ENCODE data around the gene HIVEP3. TPM values are rescaled to one million over a fixed set of nuclear protein-coding genes. Genes with fewer than 3 reads are reported as not detected.

Gene HIVEP3
- total RNA-seq, 1 experiment from 2014 or later = 0.55 TPM

- no peak overlapping the region for H3K4me3 Mint-ChIP-seq
- CTCF ChIA-PET = interaction anchor here (1.5 to 1.6 kb wide), 2 partner anchors 11 to 52 kb away, joined by 4 to 5 read pairs; no protein-coding TSS in a partner anchor
- H3K27ac Mint-ChIP-seq = no peak overlapping the region
Measured at GRCh38 chr1:41568204-41568603, 350.5 kb downstream of the HIVEP3 start.

GRCh38 chr1:41566969-41567368 is 351.8 kb downstream of the HIVEP3 start:
- POLR2A ChIA-PET = no interaction called here
- Mint-ChIP-seq H3K9me3 (no peaks in the 10 kb centered on the region), H3K4me3 (no peak overlapping the region), H3K27me3 (ENCODE audit: low read depth) (peaks cover 3% of the 10 kb centered on the region), H3K4me1 (no peaks in the 10 kb centered on the region), H3K36me3 (no peaks in the 10 kb centered on the region), H3K27ac (no peak overlapping the region)
- DNase-seq (ENCODE audit: low spot score) (no peak), ATAC-seq (no peak)
- CTCF ChIA-PET = interaction anchor here (1.5 kb wide), 1 partner anchor 51 kb away, joined by 4 read pairs; no protein-coding TSS in a partner anchor
- TF ChIP-seq CREM (CRISPR knock-in tag; IDR thresholded peaks at IDR 0.05) (no peak), E2F4 (CRISPR knock-in tag; IDR thresholded peaks at IDR 0.05; ENCODE audit: borderline replicate concordance, low read depth) (no peak), ATF2 (CRISPR knock-in tag; IDR thresholded peaks at IDR 0.05; ENCODE audit: borderline replicate concordance, low read depth) (no peak), USF2 (CRISPR knock-in tag; IDR thresholded peaks at IDR 0.05) (no peak), HMGXB4 (CRISPR knock-in tag; IDR thresholded peaks at IDR 0.05) (no peak), ZNF121 (CRISPR knock-in tag; IDR thresholded peaks at IDR 0.05) (no peak), MYBL2 (CRISPR knock-in tag; IDR thresholded peaks at IDR 0.05) (no peak), HMGA2 (CRISPR knock-in tag; IDR thresholded peaks at IDR 0.05) (no peak), ZSCAN18 (CRISPR knock-in tag; IDR thresholded peaks at IDR 0.05) (no peak), E2F5 (CRISPR knock-in tag; IDR thresholded peaks at IDR 0.05) (no peak), SMAD3 (CRISPR knock-in tag; IDR thresholded peaks at IDR 0.05; ENCODE audit: borderline replicate concordance) (no peak)

More at GRCh38 chr1:41568204-41568603, 350.5 kb downstream of the HIVEP3 start:
- no peak for DNase-seq (ENCODE audit: low spot score)
- Mint-ChIP-seq H3K27me3 (ENCODE audit: low read depth) (peaks cover 3% of the 10 kb centered on the region), H3K36me3 (no peaks in the 10 kb centered on the region), H3K4me1 (no peaks in the 10 kb centered on the region), H3K9me3 (no peaks in the 10 kb centered on the region)
- TF ChIP-seq NR3C1 (CRISPR knock-in tag; conservative IDR thresholded peaks at IDR 0.05; ENCODE audit: low read depth) (no peak), ELF4 (CRISPR knock-in tag; IDR thresholded peaks at IDR 0.05; ENCODE audit: low read depth) (no peak), ZNF232 (CRISPR knock-in tag; IDR thresholded peaks at IDR 0.05) (no peak), NFATC4 (CRISPR knock-in tag; IDR thresholded peaks at IDR 0.05) (no peak), ZNF532 (CRISPR knock-in tag; IDR thresholded peaks at IDR 0.05; ENCODE audit: borderline replicate concordance) (no peak), MLX (CRISPR knock-in tag; IDR thresholded peaks at IDR 0.05) (no peak), NR1H2 (CRISPR knock-in tag; IDR thresholded peaks at IDR 0.05) (no peak), EMX1 (CRISPR knock-in tag; IDR thresholded peaks at IDR 0.05) (no peak), ZNF671 (CRISPR knock-in tag; IDR thresholded peaks at IDR 0.05) (no peak)
- POLR2A ChIA-PET = no interaction called here
- no peak for ATAC-seq

All from WTC11 (cell line).